GM12878 (cell line): ENCODE measurements around the gene PLCG1. TPM values are rescaled to one million over a fixed set of nuclear protein-coding genes. Genes with fewer than 3 reads are reported as not detected.

Experiments used
- ATAC-seq: fragments of 200-7000 bp; cut with Tn5 transposase; 3 replicates; pipeline ENCODE4 v1.9.1; 2020; ENCODE audit warnings: mild to moderate bottlenecking, moderate library complexity
- BruUV-seq: library from RNA; stranded (reverse); fragments of 400-500 nt; replicated peaks from 2 replicates; lab custom pipeline; 2021; lab: Mats Ljungman, UMichigan
- CTCF ChIA-PET: fragments of 300-600 bp; sonication (Branson Sonifier 250); formaldehyde crosslinking; extraction: SDS; loops from one replicate; lab custom pipeline; 2021; ENCODE audit warnings: inconsistent platforms; lab: Yijun Ruan, JAX
- POLR2A ChIA-PET: fragments of 350-600 bp; formaldehyde crosslinking; extraction: SDS; loops from one replicate; lab custom pipeline; 2021; ENCODE audit warnings: inconsistent platforms; lab: Charles Lee
- RAD21 ChIA-PET: fragments of 300-600 bp; sonication (Branson Sonifier 250); formaldehyde crosslinking; loops from one replicate; lab custom pipeline; 2023; ENCODE audit warnings: antibody characterized with exemption; ENCODE audit not compliant: unreplicated experiment; lab: Charles Lee
- SMC1A ChIA-PET: fragments of 300-600 bp; sonication (Branson Sonifier 250); formaldehyde crosslinking; loops from one replicate; lab custom pipeline; 2023; ENCODE audit not compliant: unreplicated experiment, uncharacterized antibody; lab: Charles Lee
- DNase-seq: peaks from one replicate; pipeline ENCODE4 v3.0.0-alpha.2; 2011; ENCODE audit warnings: low read depth, low spot score
- FAIRE-seq: peaks from 3 replicates; lab custom pipeline; 2011; peaks lifted over from hg19 to GRCh38; lab: Jason Lieb, UNC
- H2AFZ ChIP-seq: 2 replicates; pipeline ENCODE4 v1.6.0; 2011; ENCODE audit warnings: low read depth, low read length, control low read depth; ENCODE audit not compliant: control insufficient read depth
- H3K27ac ChIP-seq: 2 replicates; pipeline ENCODE4 v1.5.1; 2011; ENCODE audit warnings: control low read depth; ENCODE audit not compliant: control insufficient read depth, insufficient read depth
- H3K27me3 ChIP-seq, 2 experiments: replicated peaks in 1 of 2; 2 replicates each; pipeline versions ENCODE4 v1.6.0 to v1.6.1; 2011; ENCODE audit warnings: low read length in 1 of 2; ENCODE audit not compliant: control insufficient read depth in 2 of 2, insufficient read depth in 2 of 2
- H3K36me3 ChIP-seq, 2 experiments: 2 replicates each; pipeline ENCODE4 v1.5.1; 2011; ENCODE audit warnings: low read length in 1 of 2; ENCODE audit not compliant: control insufficient read depth in 2 of 2, insufficient read depth in 2 of 2
- H3K4me1 ChIP-seq: 2 replicates; pipeline ENCODE4 v1.6.1; 2011; ENCODE audit warnings: mild to moderate bottlenecking, low read length, moderate library complexity, mixed read lengths; ENCODE audit not compliant: control insufficient read depth, insufficient read depth
- H3K4me2 ChIP-seq: 2 replicates; pipeline ENCODE4 v1.6.0; 2011; ENCODE audit warnings: control low read depth; ENCODE audit not compliant: control insufficient read depth, insufficient read depth
- H3K4me3 ChIP-seq: fragments of 200-600 bp; sonication (generic); 2 replicates; pipeline ENCODE4 v1.5.1; 2016
- H3K79me2 ChIP-seq: 2 replicates; pipeline ENCODE4 v1.6.0; 2011; ENCODE audit warnings: low read length; ENCODE audit not compliant: control insufficient read depth, insufficient read depth
- H3K9ac ChIP-seq: 2 replicates; pipeline ENCODE4 v1.8.0; 2011; ENCODE audit warnings: low read length, control low read depth, mixed read lengths; ENCODE audit not compliant: control insufficient read depth, insufficient read depth
- H3K9me3 ChIP-seq: replicated peaks from 3 replicates; pipeline ENCODE4 v1.5.1; 2011; ENCODE audit warnings: mild to moderate bottlenecking, low read length; ENCODE audit not compliant: control insufficient read depth, insufficient read depth
- H4K20me1 ChIP-seq: 2 replicates; pipeline ENCODE4 v1.6.0; 2011; ENCODE audit not compliant: control insufficient read depth, insufficient read depth
- FOS ChIP-seq: IDR thresholded peaks from 3 replicates; pipeline ENCODE4 v1.6.1; 2011; ENCODE audit warnings: borderline replicate concordance; ENCODE audit not compliant: insufficient read length; ENCODE audit errors: extremely low read depth
- IKZF2 ChIP-seq, 2 experiments: fragments of 450-650 bp; IDR thresholded peaks; 2 replicates each; pipeline ENCODE4 v1.6.1; 2017; ENCODE audit warnings: mild to moderate bottlenecking in 2 of 2, moderate library complexity in 2 of 2
- MAX ChIP-seq: IDR thresholded peaks from 2 replicates; pipeline ENCODE4 v1.6.1; 2012; ENCODE audit warnings: low read depth, low read length, improper control_type of control experiment
- NFIC ChIP-seq: IDR thresholded peaks from 2 replicates; pipeline ENCODE4 v1.6.1; 2012; ENCODE audit warnings: low read depth, mild to moderate bottlenecking, inconsistent platforms, low read length, moderate library complexity
- NR2C2 ChIP-seq: IDR thresholded peaks from 2 replicates; pipeline ENCODE4 v1.6.1; 2011; ENCODE audit warnings: borderline replicate concordance, low read depth; ENCODE audit not compliant: control insufficient read depth, insufficient read length
- SMAD1 ChIP-seq: fragments of 450-650 bp; IDR thresholded peaks from 2 replicates; pipeline ENCODE4 v1.6.1; 2018; ENCODE audit warnings: mild to moderate bottlenecking, low read depth; ENCODE audit not compliant: partially characterized antibody
- SP1 ChIP-seq: IDR thresholded peaks from one replicate; pipeline ENCODE4 v1.6.1; 2011; ENCODE audit warnings: low read depth, low read length
- SPI1 ChIP-seq: IDR thresholded peaks from 2 replicates; pipeline ENCODE4 v1.6.1; 2011; ENCODE audit warnings: low read depth, mild to moderate bottlenecking, low read length, moderate library complexity, borderline replicate concordance; ENCODE audit not compliant: insufficient read depth
- SRF ChIP-seq, 2 experiments: IDR thresholded peaks; 2 replicates each; pipeline ENCODE4 v1.6.1; 2011; ENCODE audit warnings: low read depth in 2 of 2, low read length in 2 of 2, mild to moderate bottlenecking in 1 of 2, moderate library complexity in 1 of 2
- ZZZ3 ChIP-seq: IDR thresholded peaks from 2 replicates; pipeline ENCODE4 v1.6.1; 2011; ENCODE audit warnings: low read depth; ENCODE audit not compliant: control insufficient read depth, insufficient read length
- WGBS: methylation state at CpG from one replicate; pipeline ENCODE4 v1.1.6; 2016; ENCODE audit warnings: low lambda C conversion rate; ENCODE audit not compliant: insufficient replicate concordance, insufficient coverage; ENCODE audit errors: missing lambda C conversion rate; 5-methylcytosine and 5-hydroxymethylcytosine counted together
- in situ Hi-C: fragments of 300-500 bp; cut with MboI; formaldehyde crosslinking; loops from 9 replicates; pipeline ENCODE4 v1.14.3; 2018; ENCODE audit warnings: mixed read lengths
- intact Hi-C: fragments of 100-400 bp; cut with micrococcal nuclease; formaldehyde crosslinking; loops from one replicate; pipeline ENCODE4 v1.14.2; 2022; ENCODE audit not compliant: unreplicated experiment
- polyA plus RNA-seq, 11 experiments: library from polyadenylated mRNA; depleted of rRNA in 4 of 11; unstranded in 6 of 11; stranded (reverse) in 5 of 11; fragments of >200 nt; fragmentation: Nextera tagmentation in 4 of 11; fragmentation: Illumina TruSeq in 1 of 11; extraction: Ambion mirVana in 4 of 11; extraction: Trizol in 1 of 11; gene quantifications; 1 replicate in 1 of 11; 2 replicates in 10 of 11; pipeline versions ENCODE4 v1.2.1 to v1.2.3, GENCODE V29; 2011 to 2016; ENCODE audit warnings: inconsistent platforms in 2 of 11, missing spikeins in 2 of 11, low read depth in 1 of 11
- total RNA-seq, 4 experiments: library from RNA; depleted of rRNA in 3 of 4; stranded (reverse); fragments of >200 nt in 3 of 4; fragmentation: Illumina TruSeq in 1 of 4; extraction: Trizol in 1 of 4; gene quantifications; 2 replicates each; pipeline versions ENCODE4 v1.2.1 to v1.2.3, GENCODE V29; 2013 to 2021
- TF ChIP-seq, protein P1 (sequence below), 3 experiments: IDR thresholded peaks in 2 of 3; conservative IDR thresholded peaks in 1 of 3; 2 replicates each; pipeline ENCODE4 v1.5.1; 2011; ENCODE audit warnings: low read depth in 3 of 3, low read length in 3 of 3, mild to moderate bottlenecking in 3 of 3, control low read depth in 2 of 3, moderate library complexity in 2 of 3, inconsistent platforms in 1 of 3, mixed read lengths in 1 of 3; ENCODE audit not compliant: control insufficient read depth in 2 of 3, insufficient read depth in 1 of 3; ENCODE audit errors: extremely low read depth in 1 of 3

PLCG1 gene
- total and polyA plus RNA-seq, 10 of the 15 experiments (the other 5 are each of a cell fraction or from before 2014, with no cell fraction given) = 2.6 to 114 (median 45.3) TPM

GRCh38 chr20:41087777-41088176 is 49.6 kb upstream of the PLCG1 start:
- in situ Hi-C loops = loop anchor here (25.0 kb wide), 1 partner anchor 350 kb away; no protein-coding TSS in a partner anchor
- Histone ChIP-seq H4K20me1 (no peaks in the 10 kb centered on the region), H3K4me2 (no peak overlapping the region)
- ATAC-seq = no peak
- RAD21 ChIA-PET = interaction anchor here (0.7 kb wide), 1 partner anchor 95 kb away, joined by 3 read pairs; no protein-coding TSS in a partner anchor
- POLR2A ChIA-PET = no interaction called here
- no TSS peak for BruUV-seq
- TF ChIP-seq SRF (IDR thresholded peaks at IDR 0.05; ENCODE audit: low read depth in 2 of 2, low read length in 2 of 2) = no peak
- no peak for TF ChIP-seq NR2C2
- TF ChIP-seq IKZF2 (IDR thresholded peaks at IDR 0.05) = no peak
- no peak for TF ChIP-seq NFIC
- no peak for TF ChIP-seq FOS
- TF ChIP-seq, all 136 proteins: peak for 0
- no peak overlapping the region for H3K4me3 ChIP-seq
- H3K27ac ChIP-seq = no peak overlapping the region
- H2AFZ ChIP-seq = no peak overlapping the region
- no peak for DNase-seq
- no peaks in the 10 kb centered on the region for H3K27me3 ChIP-seq
- H3K36me3 ChIP-seq = peaks cover 10 to 31% of the 10 kb centered on the region in 2 experiments
- H3K79me2 ChIP-seq = no peaks in the 10 kb centered on the region
- ChIA-PET SMC1A (interaction anchor here (1.2 to 2.4 kb wide), 6 partner anchors 15 to 119 kb away, joined by 3 to 17 read pairs (median 4); no protein-coding TSS in a partner anchor), CTCF (interaction anchor here (0.7 to 3.3 kb wide), 3 partner anchors 12 to 120 kb away, joined by 3 to 19 read pairs (median 9); no protein-coding TSS in a partner anchor)
- WGBS = 99% methylated on average over 3 of the region's 3 CpGs
- intact Hi-C loops = no loop called here
- H3K9me3 ChIP-seq = no peaks in the 10 kb centered on the region
- no peak for FAIRE-seq
- no peaks in the 10 kb centered on the region for H3K4me1 ChIP-seq
- H3K9ac ChIP-seq = no peak overlapping the region

DNA sequence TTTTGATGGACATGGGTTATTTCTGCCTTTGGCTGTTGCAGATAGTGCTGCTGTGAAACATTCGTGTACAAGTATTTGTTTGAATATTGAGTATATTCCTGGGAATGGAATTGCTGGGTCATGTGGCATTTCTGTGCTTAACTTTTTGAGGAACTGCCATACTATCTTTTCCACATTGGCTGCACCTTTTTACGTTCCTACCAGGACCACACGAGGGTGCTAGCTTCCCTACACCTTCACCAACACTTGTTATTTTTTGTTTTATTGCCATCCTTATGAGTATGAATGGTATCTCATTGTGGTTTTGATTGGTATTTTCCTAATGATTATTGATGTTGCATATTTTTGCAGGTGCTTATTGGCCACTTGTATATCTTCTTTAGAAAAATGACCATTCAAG is 47.8 kb upstream of the PLCG1 start:
- Histone ChIP-seq H3K4me1 (no peaks in the 10 kb centered on the region), H3K36me3 (peaks cover 15 to 38% of the 10 kb centered on the region in 2 experiments), H2AFZ (no peak overlapping the region), H3K4me3 (no peak overlapping the region), H3K79me2 (no peaks in the 10 kb centered on the region), H3K4me2 (no peak overlapping the region), H4K20me1 (no peaks in the 10 kb centered on the region), H3K9ac (no peak overlapping the region), H3K27ac (no peak overlapping the region), H3K27me3 (no peaks in the 10 kb centered on the region), H3K9me3 (no peaks in the 10 kb centered on the region)
- no TSS peak for BruUV-seq
- TF ChIP-seq MAX = no peak
- TF ChIP-seq SMAD1 = no peak
- TF ChIP-seq ZZZ3 = no peak
- TF ChIP-seq, protein P1, sequence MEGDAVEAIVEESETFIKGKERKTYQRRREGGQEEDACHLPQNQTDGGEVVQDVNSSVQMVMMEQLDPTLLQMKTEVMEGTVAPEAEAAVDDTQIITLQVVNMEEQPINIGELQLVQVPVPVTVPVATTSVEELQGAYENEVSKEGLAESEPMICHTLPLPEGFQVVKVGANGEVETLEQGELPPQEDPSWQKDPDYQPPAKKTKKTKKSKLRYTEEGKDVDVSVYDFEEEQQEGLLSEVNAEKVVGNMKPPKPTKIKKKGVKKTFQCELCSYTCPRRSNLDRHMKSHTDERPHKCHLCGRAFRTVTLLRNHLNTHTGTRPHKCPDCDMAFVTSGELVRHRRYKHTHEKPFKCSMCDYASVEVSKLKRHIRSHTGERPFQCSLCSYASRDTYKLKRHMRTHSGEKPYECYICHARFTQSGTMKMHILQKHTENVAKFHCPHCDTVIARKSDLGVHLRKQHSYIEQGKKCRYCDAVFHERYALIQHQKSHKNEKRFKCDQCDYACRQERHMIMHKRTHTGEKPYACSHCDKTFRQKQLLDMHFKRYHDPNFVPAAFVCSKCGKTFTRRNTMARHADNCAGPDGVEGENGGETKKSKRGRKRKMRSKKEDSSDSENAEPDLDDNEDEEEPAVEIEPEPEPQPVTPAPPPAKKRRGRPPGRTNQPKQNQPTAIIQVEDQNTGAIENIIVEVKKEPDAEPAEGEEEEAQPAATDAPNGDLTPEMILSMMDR (IDR thresholded peaks at IDR 0.05 in 2 of 3, conservative IDR thresholded peaks at IDR 0.05 in 1 of 3; ENCODE audit: control insufficient read depth in 2 of 3, extremely low read depth in 1 of 3, insufficient read depth in 1 of 3, low read depth in 3 of 3, low read length in 3 of 3) = 0 out of 6 replicates have a peak, but pooled peaks of 1 of the 3 experiments have one; percentile 3
- TF ChIP-seq SP1 = no peak
- 0 out of 2 replicates have a peak, but pooled peaks have one; percentile 4 for TF ChIP-seq SPI1
- intact Hi-C loops = no loop called here
- CTCF ChIA-PET = no interaction called here
- 78% methylated on average over 3 of the region's 3 CpGs for WGBS
- RAD21 ChIA-PET = interaction anchor here (2.0 kb wide), 1 partner anchor 99 kb away, joined by 6 read pairs; no protein-coding TSS in a partner anchor
- no peak for FAIRE-seq
- POLR2A ChIA-PET = interaction anchor here (0.7 to 1.2 kb wide), 2 partner anchors 13 to 32 kb away, joined by 5 to 11 read pairs; no protein-coding TSS in a partner anchor
- in situ Hi-C loops = loop anchor here (25.0 kb wide), 1 partner anchor 352 kb away; no protein-coding TSS in a partner anchor
- SMC1A ChIA-PET = interaction anchor here (1.2 kb wide), 1 partner anchor 121 kb away, joined by 5 read pairs; no protein-coding TSS in a partner anchor
- no peak for DNase-seq
- no peak for ATAC-seq
